GM18502 (cell line): Measurements from ENCODE around the gene ZNF174.

Source experiments
- ATAC-seq: cut with Tn5 transposase; IDR thresholded peaks from one replicate; pipeline ENCODE4 v1.9.1; 2021; ENCODE audit warnings: mild to moderate bottlenecking; ENCODE audit not compliant: unreplicated experiment, poor library complexity

Gene ZNF174

DNA sequence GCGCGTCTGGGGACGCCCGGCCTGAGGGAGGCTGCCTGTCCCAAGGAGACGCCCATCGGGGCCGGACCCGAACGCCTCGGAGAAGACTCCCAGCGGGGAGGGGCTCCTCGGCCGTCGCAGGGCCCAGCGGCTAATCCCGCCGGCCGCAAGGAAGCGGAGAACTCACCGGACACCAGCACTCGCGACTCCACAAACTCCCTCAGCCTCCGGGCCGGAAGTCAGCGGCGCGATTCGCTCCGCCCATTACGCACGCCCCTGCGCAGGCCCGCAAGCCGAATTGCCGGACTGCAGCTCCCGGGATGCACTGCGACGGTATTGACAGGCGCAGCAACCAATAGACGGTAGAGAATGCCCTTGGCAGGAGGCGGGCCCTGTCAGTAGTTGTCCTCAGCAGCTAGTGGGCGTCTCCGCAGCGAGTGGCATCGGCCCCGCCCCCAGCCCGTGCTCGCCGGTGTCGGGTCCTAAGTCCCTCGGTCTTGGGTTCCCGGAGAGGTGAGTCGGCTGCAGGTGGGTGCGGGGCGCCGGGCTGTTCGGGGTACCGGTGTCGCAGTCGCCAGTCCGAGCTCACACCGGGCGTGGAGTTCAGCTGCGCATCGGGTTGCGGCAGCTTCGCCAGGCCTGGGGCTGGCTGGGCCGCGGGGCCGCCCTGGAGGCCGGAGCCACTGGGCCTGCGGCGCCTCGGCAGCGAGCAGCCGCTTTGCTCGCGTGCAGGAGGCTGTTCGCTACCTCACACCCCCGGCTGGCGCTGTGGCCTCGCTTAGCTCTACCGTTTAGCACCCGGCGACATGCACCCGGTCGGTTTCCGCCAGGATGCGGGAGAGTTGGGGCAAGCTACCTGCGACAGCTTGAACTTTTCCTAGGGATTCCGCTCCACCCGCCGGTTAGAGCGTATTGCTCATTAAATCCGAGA, at the start of gene ZNF174, which contains the start of gene ZSCAN32:
Gene ZNF174 (plus strand): TSS at position 437 of the 910 bp plus-strand sequence. CDS start 790 bp downstream, outside the sequence.
Gene ZSCAN32 (minus strand): TSS at position 226 of the 910 bp plus-strand sequence. CDS start 3,447 bp downstream, outside the sequence.
- ATAC-seq: peak; percentile 96

- no peak for ATAC-seq
Measured at GRCh38 chr16:3355589-3355988, 45.4 kb upstream of the ZNF174 start, which contains the start of gene OR2C1. OR2C1 (plus strand) TSS chr16:3355889; CDS start chr16:3355941, 52 bp downstream.

DNA sequence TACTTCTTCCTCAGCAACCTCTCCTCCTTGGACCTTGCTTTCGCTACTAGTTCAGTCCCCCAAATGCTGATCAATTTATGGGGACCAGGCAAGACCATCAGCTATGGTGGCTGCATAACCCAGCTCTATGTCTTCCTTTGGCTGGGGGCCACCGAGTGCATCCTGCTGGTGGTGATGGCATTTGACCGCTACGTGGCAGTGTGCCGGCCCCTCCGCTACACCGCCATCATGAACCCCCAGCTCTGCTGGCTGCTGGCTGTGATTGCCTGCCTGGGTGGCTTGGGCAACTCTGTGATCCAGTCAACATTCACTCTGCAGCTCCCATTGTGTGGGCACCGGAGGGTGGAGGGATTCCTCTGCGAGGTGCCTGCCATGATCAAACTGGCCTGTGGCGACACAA, 44.9 kb upstream of the ZNF174 start:
- no peak for ATAC-seq

DNA sequence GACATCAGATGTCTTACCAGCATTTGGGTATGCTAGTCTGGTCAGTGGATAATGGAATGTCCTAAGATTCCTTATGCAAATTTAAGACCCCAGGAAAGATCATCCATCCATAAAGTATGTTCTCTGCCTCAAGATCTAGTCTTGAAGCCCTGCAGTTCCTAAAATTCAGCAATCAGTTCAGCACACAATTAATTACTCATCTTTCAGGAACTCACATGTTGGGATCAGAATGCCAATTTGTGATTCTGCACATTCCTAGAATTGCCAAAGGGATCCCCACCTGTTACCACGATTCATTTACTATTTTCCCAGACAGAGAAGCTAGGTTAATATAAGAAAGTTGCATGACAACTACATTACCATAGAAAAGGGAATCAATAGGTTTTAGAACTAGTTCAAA, 42.1 kb upstream of the ZNF174 start:
- no peak for ATAC-seq

GRCh38 chr16:3362931-3363330, 38.1 kb upstream of the ZNF174 start:
- ATAC-seq: no peak

DNA sequence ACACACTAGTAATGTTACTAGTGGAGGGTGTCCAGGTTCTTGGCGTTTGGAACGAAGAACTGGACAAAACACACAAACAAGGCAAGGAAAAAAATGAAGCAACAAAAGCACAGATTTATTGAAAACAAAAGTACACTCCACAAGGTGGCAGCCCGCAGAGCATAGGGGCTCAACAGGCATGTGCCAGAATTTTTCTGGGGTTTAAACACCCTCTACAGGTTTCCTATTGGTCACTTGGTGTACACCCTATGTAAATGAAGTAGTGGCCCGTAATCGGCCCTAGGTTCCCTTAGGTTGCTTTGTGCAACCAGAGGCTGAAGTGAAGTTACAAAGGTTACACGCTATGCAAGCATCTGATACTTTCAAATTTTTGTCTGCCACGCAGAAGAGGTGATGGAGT, 37.2 kb upstream of the ZNF174 start:
- ATAC-seq: no peak

DNA sequence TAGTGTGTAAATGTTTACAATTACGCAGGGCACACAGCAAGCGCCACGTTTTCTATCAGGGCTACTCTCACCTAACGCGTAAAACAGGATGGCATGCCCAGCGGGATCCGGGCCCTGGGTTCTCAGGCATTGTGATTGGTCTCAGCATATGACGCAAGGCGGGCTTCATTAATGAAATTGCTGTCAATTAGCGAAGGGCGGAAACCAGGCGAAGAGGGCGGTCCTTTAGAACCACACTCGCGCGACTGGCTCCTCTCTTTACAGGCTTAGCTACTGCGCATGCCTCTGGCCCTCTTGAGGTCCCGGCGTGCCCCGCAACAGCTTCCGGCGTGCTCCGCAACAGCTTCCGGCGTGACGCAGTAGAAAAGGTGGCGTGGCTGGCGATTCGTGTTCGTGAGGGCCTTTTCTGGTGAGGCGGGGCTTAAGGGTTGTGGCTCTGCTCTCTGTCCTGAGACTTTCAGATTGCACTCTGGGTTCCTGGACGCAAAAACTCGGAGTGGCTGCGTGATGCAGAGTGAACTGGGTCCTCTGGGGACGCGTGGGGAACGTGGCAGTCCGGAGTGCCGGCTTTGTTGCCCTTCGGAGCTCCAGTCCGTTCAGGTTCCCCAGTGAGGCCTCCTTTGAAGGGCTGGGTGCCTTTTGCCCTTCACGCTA, 36.1 kb upstream of the ZNF174 start:
- peak; percentile 65 for ATAC-seq

DNA sequence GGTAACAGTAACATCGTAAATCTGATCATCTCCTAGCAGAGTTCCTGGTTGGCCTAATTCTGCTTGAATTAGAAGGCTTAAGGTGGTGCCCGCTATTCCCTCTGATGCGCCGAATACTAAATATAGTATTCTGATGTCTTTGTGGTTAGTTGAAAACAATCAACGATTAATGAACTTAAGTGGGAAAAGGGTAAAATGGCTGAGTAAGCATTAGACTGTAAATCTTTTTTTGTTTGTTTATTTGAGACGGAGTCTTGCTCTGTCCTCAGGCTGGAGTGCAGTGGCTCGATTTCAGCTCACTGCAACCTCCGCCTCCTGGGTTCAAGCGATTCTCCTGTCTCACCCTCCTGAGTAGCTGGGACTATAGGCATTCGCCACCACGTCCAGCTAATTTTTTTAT, 31.9 kb upstream of the ZNF174 start:
- no peak for ATAC-seq

DNA sequence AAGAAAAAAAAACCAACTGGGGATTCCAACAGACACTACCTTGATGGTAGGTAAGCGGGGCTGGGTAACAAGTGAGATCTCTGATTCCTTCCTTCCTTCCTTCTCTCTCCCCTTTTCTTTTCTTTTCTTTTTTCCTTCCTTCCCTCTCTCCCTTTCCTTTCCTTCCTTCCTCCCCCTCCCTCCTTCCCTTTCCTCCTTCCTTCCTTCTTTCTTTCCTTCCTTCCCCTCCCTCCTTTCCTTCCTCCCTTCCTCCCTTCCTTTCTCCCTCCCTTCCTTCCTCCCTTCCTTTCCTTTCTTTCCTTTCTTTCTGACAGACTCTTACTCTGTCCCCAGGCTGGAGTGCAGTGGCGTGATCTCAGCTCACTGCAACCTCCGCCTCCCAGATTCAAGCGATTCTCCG, 25.3 kb upstream of the ZNF174 start:
- ATAC-seq: no peak

GRCh38 chr16:3377917-3378316, 23.1 kb upstream of the ZNF174 start:
- ATAC-seq: no peak

- ATAC-seq: no peak
Measured at GRCh38 chr16:3383045-3383448, 18.0 kb upstream of the ZNF174 start.

- no peak for ATAC-seq
Measured at GRCh38 chr16:3388325-3388724, 12.7 kb upstream of the ZNF174 start.

GRCh38 chr16:3389663-3390338, 11.2 kb upstream of the ZNF174 start:
- ATAC-seq: no peak

DNA sequence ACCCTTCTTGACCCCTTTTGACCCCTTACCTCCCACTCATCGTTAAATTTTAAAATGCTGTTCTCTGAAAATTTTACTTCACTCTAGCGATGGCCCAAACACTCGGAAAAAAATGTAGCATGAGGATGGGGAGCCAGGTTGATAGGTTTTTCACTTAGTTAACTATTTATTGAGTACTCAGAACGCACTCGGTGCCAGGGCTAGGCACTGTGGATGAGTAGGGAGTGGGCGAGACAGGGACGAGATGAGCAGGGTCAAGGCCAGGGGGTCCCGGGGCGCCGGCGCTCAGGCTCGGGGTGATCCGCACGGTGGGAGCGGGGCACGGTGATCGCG, 603 bp upstream of the ZNF174 start:
- ATAC-seq: no peak

- no peak for ATAC-seq
Measured at GRCh38 chr16:3401719-3402397, 843 bp downstream of the ZNF174 start.

DNA sequence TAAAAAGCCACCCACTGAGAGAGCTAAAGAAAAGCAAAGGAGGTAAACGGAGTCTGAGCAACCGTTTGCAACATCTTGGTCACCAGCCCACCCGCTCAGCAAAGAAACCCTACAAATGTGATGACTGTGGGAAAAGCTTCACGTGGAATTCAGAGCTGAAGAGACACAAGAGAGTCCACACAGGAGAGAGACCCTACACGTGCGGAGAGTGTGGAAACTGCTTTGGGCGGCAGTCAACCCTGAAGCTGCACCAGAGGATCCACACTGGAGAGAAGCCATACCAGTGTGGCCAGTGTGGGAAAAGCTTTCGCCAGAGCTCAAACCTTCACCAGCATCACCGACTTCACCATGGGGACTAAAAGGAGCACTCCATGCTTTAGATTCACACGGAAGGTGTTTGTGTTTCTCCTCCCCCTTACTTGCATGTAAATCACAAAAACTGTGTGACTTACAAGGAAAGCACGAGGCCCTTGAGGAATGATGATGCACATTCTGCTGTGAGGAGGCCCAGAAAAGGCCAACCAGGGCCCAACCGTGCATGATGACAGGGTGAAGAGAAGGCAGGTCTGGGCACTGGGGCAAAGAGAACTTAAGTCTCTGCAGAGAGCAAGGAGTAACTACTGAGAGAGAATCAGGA, 7.7 kb downstream of the ZNF174 start:
- ATAC-seq: no peak

DNA sequence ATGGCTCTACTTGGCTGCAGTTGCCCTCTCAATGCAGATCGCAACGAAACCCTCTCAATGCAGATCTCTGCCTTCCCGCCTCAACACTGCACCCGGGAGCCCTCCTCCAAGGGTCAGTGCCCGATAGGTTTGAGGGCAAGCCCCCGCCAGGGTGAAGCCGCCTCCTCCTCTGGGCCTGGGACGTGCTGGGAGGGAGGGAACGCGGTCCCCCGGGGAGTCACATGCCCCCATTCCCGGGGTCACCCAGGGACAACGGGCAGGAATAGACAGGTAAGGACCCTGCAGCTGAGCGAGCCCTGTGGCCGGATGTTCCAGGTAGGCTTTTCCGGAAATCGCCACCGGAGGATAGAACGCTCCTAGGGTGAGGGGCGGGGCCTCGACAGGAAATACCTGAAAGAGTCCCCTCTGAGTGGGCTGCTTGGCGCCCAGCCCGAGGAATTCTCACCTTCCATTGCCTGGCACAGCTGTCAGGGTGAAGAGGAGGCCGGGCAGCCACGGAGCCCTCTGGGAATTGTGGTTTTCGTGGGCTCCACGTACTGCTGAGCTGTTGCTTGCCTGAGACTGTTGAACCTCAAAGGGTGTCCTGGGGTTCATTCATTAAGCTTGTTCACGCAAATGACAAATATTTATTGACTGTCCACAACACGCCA, 12.8 kb downstream of the ZNF174 start:
- no peak for ATAC-seq

DNA sequence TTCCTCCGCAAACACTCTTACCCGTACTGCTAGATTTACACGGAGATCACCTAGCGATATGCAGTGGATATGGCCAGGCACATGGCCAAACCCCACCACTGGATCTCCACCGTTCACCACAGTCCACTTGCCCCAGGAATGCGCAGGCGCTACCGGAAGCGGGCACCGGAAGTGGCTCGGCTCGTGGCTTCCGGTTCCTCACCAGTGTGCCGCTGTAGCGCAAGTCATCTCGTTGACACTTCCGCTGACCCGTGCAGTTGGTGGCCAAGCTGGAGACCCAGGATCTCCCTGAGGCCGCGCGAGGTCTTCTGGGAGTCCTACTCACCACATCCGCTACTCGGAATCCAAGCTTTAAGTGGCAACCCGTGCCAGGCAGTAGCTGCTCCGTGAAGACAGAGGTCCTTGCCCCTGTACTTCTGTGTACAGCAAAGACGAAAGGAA, 30.8 kb downstream of the ZNF174 start:
- ATAC-seq: no peak

DNA sequence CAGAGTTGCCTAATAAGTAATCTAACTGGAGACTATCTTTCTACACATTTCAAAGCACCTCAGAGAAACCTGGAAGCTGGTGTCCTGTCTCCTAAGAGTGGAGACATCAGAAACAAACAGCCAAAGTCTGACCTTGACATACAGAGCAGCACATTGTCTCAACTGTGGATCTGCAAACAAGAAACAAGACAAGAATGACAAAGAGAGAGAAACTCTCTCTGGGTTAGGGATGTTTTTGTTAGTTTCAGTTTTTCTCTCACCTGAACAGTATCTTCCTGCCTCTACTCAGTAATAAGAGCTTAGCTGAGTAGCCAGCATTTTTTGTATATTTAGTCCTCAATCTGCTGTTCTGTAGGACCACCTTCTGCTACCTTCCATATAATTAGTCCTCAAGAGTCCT, 33.4 kb downstream of the ZNF174 start:
- ATAC-seq: no peak
